K562 (cell line): ENCODE measurements around the gene PRRT1. TPM values are rescaled to one million over a fixed set of nuclear protein-coding genes. Genes with fewer than 3 reads are reported as not detected.
A peak's percentile ranks its signal among the peaks of the same experiment; 100 is the strongest.

ENCODE experiments used
- ARNT ChIP-seq, 2 experiments: fragments of 450-650 bp; IDR thresholded peaks; 2 replicates each; pipeline ENCODE4 v1.6.1; 2016; ENCODE audit warnings: mild to moderate bottlenecking in 1 of 2
- CEBPB ChIP-seq: fragments of 450-650 bp; IDR thresholded peaks from 2 replicates; pipeline ENCODE4 v1.6.1; 2016; ENCODE audit warnings: missing genetic modification characterization, missing compliant biosample characterization
- CLOCK ChIP-seq: fragments of 250-450 bp; sonication (Bioruptor Pico); IDR thresholded peaks from 2 replicates; pipeline ENCODE4 v1.4.0; 2020; ENCODE audit warnings: mild to moderate bottlenecking, moderate library complexity, borderline replicate concordance
- DNMT1 ChIP-seq: fragments of 450-650 bp; IDR thresholded peaks from 2 replicates; pipeline ENCODE4 v1.6.1; 2016; ENCODE audit warnings: antibody characterized with exemption, mild to moderate bottlenecking
- GTF2A2 ChIP-seq: IDR thresholded peaks from 2 replicates; pipeline ENCODE4 v1.6.1; 2016; ENCODE audit warnings: mild to moderate bottlenecking, missing genetic modification characterization, missing compliant biosample characterization
- IRF2 ChIP-seq: sonication (generic); formaldehyde crosslinking; IDR thresholded peaks from 2 replicates; pipeline ENCODE4 v1.8.1; 2022; ENCODE audit warnings: mild to moderate bottlenecking, missing genetic modification reagents
- MIER1 ChIP-seq: fragments of 450-650 bp; IDR thresholded peaks from 2 replicates; pipeline ENCODE4 v1.6.1; 2016; ENCODE audit warnings: antibody characterized with exemption, mild to moderate bottlenecking, low read depth
- NCOA1 ChIP-seq: fragments of 450-650 bp; IDR thresholded peaks from 2 replicates; pipeline ENCODE4 v1.6.1; 2016; ENCODE audit warnings: low read depth
- NCOA6 ChIP-seq: fragments of 450-650 bp; IDR thresholded peaks from 2 replicates; pipeline ENCODE4 v1.6.1; 2017; ENCODE audit warnings: mild to moderate bottlenecking
- NCOR1 ChIP-seq: fragments of 450-650 bp; IDR thresholded peaks from 2 replicates; pipeline ENCODE4 v1.6.1; 2016; ENCODE audit warnings: mild to moderate bottlenecking, moderate library complexity
- PHF20 ChIP-seq: fragments of 450-650 bp; IDR thresholded peaks from 2 replicates; pipeline ENCODE4 v1.6.1; 2018; ENCODE audit not compliant: partially characterized antibody
- RCOR1 ChIP-seq, 2 experiments: IDR thresholded peaks; 2 replicates each; pipeline ENCODE4 v1.6.1; 2012; ENCODE audit warnings: low read depth in 2 of 2, low read length in 2 of 2, borderline replicate concordance in 1 of 2, improper control_type of control experiment in 1 of 2
- SRF ChIP-seq, 2 experiments: fragments of 250-450, 450-650 bp in 1 of 2; sonication (Bioruptor Pico) in 1 of 2; sonication (generic) in 1 of 2; formaldehyde crosslinking; IDR thresholded peaks; 2 replicates each; pipeline versions ENCODE4 v1.5.0 to v1.5.1; 2020 to 2022; ENCODE audit warnings: mild to moderate bottlenecking in 1 of 2, missing genetic modification reagents in 1 of 2
- TBP ChIP-seq: optimal IDR thresholded peaks from 2 replicates; pipeline ENCODE3; 2011; ENCODE audit warnings: low read depth, low read length, improper control_type of control experiment
- ZNF212 ChIP-seq: fragments of 450-650 bp; formaldehyde crosslinking; IDR thresholded peaks from 2 replicates; pipeline ENCODE4 v1.4.0; 2020; ENCODE audit warnings: mild to moderate bottlenecking
- polyA plus RNA-seq, 8 experiments: library from polyadenylated mRNA; depleted of rRNA in 4 of 8; stranded (reverse) in 5 of 8; unstranded in 3 of 8; fragments of >200 nt; fragmentation: Nextera tagmentation in 2 of 8; fragmentation: Illumina TruSeq in 1 of 8; extraction: Ambion mirVana in 2 of 8; extraction: Trizol in 1 of 8; gene quantifications; 2 replicates each; pipeline versions ENCODE4 v1.2.1 to v1.2.3, GENCODE V29; 2011 to 2014; ENCODE audit warnings: inconsistent platforms in 1 of 8, missing spikeins in 1 of 8
- total RNA-seq, 7 experiments: library from RNA; depleted of rRNA in 6 of 7; stranded (reverse); fragments of >200 nt in 6 of 7; fragmentation: Illumina TruSeq in 2 of 7; extraction: Trizol in 2 of 7; gene quantifications; 2 replicates each; pipeline versions ENCODE4 v1.2.1 to v1.2.3, GENCODE V29; 2011 to 2021; ENCODE audit warnings: low replicate concordance in 1 of 7
- TF ChIP-seq, protein P1 (sequence below): fragments of 450-650 bp; IDR thresholded peaks from 2 replicates; pipeline ENCODE4 v1.6.1; 2017; ENCODE audit warnings: antibody characterized with exemption, mild to moderate bottlenecking
- TF ChIP-seq, protein P2 (sequence below): fragments of 250-450 bp; sonication (Bioruptor Pico); IDR thresholded peaks from 2 replicates; pipeline ENCODE4 v1.8.0; 2022; ENCODE audit warnings: inconsistent platforms, mild to moderate bottlenecking, moderate library complexity, borderline replicate concordance
- TF ChIP-seq, protein P3 (sequence below): fragments of 450-650 bp; IDR thresholded peaks from 2 replicates; pipeline ENCODE4 v1.6.1; 2016; ENCODE audit warnings: antibody characterized with exemption

PRRT1 gene
- total and polyA plus RNA-seq, 9 of the 15 experiments (the other 6 are each of a cell fraction or from before 2014, with no cell fraction given) = 0.14 to 3.5 (median 0.41) TPM

DNA sequence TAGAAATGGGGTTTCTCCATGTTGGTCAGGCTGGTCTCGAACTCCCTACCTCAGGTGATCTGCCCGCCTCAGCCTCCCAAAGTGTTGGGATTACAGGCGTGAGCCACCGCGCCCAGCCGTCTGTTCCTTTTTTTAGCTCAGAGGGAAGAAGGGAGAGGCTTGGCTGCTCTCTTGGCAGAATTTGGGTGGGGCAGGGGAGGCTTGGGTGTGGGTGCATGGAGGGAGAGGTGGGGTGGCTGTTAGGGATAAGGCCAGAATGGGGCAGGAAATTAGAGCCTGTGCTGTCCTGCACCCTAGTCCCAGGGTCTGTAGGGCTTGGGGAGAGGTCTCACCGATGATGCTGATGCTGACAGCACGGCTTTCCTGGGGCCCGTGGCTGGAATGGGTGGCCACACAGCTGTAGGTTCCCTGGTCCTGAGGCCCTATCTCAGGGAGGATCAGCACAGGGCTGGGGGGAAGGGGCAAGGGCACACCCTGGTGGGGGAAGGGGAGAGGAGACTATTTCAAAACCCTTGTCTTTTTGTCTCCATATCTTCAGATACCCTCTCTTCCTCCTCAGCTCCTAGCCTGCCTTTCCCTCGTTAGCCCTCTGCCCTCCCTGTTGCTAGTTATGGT, 30.3 kb upstream of the PRRT1 start (continued):
- TF ChIP-seq RCOR1 (IDR thresholded peaks at IDR 0.05; ENCODE audit: borderline replicate concordance in 1 of 2, low read depth in 2 of 2, low read length in 2 of 2) = no peak
- TF ChIP-seq ARNT (IDR thresholded peaks at IDR 0.05) = no peak
- no peak for TF ChIP-seq IRF2 (CRISPR knock-in tag)
- TF ChIP-seq MIER1 = no peak
- TF ChIP-seq CEBPB (tag) = no peak
- TF ChIP-seq, protein P1, sequence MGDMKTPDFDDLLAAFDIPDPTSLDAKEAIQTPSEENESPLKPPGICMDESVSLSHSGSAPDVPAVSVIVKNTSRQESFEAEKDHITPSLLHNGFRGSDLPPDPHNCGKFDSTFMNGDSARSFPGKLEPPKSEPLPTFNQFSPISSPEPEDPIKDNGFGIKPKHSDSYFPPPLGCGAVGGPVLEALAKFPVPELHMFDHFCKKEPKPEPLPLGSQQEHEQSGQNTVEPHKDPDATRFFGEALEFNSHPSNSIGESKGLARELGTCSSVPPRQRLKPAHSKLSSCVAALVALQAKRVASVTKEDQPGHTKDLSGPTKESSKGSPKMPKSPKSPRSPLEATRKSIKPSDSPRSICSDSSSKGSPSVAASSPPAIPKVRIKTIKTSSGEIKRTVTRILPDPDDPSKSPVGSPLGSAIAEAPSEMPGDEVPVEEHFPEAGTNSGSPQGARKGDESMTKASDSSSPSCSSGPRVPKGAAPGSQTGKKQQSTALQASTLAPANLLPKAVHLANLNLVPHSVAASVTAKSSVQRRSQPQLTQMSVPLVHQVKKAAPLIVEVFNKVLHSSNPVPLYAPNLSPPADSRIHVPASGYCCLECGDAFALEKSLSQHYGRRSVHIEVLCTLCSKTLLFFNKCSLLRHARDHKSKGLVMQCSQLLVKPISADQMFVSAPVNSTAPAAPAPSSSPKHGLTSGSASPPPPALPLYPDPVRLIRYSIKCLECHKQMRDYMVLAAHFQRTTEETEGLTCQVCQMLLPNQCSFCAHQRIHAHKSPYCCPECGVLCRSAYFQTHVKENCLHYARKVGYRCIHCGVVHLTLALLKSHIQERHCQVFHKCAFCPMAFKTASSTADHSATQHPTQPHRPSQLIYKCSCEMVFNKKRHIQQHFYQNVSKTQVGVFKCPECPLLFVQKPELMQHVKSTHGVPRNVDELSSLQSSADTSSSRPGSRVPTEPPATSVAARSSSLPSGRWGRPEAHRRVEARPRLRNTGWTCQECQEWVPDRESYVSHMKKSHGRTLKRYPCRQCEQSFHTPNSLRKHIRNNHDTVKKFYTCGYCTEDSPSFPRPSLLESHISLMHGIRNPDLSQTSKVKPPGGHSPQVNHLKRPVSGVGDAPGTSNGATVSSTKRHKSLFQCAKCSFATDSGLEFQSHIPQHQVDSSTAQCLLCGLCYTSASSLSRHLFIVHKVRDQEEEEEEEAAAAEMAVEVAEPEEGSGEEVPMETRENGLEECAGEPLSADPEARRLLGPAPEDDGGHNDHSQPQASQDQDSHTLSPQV = 0 out of 2 replicates have a peak, but pooled peaks have one; percentile 18
- no peak for TF ChIP-seq NCOA6
- TF ChIP-seq PHF20 = no peak
- TF ChIP-seq ZNF212 (CRISPR knock-in tag) = no peak
- TF ChIP-seq GTF2A2 (tag) = no peak
- no peak for TF ChIP-seq TBP
- TF ChIP-seq, protein P2, sequence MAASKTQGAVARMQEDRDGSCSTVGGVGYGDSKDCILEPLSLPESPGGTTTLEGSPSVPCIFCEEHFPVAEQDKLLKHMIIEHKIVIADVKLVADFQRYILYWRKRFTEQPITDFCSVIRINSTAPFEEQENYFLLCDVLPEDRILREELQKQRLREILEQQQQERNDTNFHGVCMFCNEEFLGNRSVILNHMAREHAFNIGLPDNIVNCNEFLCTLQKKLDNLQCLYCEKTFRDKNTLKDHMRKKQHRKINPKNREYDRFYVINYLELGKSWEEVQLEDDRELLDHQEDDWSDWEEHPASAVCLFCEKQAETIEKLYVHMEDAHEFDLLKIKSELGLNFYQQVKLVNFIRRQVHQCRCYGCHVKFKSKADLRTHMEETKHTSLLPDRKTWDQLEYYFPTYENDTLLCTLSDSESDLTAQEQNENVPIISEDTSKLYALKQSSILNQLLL = no peak
- no peak for TF ChIP-seq CLOCK (CRISPR knock-in tag)
- TF ChIP-seq SRF (CRISPR knock-in tag; IDR thresholded peaks at IDR 0.05) = no peak
- TF ChIP-seq, protein P3, sequence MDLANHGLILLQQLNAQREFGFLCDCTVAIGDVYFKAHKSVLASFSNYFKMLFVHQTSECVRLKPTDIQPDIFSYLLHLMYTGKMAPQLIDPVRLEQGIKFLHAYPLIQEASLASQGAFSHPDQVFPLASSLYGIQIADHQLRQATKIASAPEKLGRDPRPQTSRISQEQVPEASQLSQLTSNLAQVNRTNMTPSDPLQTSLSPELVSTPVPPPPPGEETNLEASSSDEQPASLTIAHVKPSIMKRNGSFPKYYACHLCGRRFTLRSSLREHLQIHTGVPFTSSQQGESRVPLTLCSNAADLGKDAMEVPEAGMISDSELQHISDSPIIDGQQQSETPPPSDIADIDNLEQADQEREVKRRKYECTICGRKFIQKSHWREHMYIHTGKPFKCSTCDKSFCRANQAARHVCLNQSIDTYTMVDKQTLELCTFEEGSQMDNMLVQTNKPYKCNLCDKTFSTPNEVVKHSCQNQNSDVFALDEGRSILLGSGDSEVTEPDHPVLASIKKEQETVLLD = no peak
- TF ChIP-seq NCOA1 = no peak
- TF ChIP-seq NCOR1 = no peak
- no peak for TF ChIP-seq DNMT1
